ENCODE results near the gene LRRN2.
"Not testable (repeated sequence)": the region's sequence is repeated elsewhere in the genome, so short reads cannot be mapped to it uniquely, and the experiment has no call there.

- TF ChIP-seq, protein P1, sequence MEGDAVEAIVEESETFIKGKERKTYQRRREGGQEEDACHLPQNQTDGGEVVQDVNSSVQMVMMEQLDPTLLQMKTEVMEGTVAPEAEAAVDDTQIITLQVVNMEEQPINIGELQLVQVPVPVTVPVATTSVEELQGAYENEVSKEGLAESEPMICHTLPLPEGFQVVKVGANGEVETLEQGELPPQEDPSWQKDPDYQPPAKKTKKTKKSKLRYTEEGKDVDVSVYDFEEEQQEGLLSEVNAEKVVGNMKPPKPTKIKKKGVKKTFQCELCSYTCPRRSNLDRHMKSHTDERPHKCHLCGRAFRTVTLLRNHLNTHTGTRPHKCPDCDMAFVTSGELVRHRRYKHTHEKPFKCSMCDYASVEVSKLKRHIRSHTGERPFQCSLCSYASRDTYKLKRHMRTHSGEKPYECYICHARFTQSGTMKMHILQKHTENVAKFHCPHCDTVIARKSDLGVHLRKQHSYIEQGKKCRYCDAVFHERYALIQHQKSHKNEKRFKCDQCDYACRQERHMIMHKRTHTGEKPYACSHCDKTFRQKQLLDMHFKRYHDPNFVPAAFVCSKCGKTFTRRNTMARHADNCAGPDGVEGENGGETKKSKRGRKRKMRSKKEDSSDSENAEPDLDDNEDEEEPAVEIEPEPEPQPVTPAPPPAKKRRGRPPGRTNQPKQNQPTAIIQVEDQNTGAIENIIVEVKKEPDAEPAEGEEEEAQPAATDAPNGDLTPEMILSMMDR (IDR thresholded peaks at IDR 0.05), result not testable (repeated sequence)
- TF ChIP-seq POLR2AphosphoS5, POLR2A (IDR thresholded peaks at IDR 0.05): not testable (repeated sequence)
Observed at GRCh38 chr1:204629459-204629858, 56.1 kb downstream of the LRRN2 start.
